Testis (tissue), 2 donors: ENCODE data around the gene SIVA1.

Experiments used
- POLR2A ChIP-seq: fragments of 450-650 bp; IDR thresholded peaks from one replicate; pipeline ENCODE4 v1.6.1; 2017; ENCODE audit warnings: antibody characterized with exemption, mild to moderate bottlenecking, moderate library complexity
- TF ChIP-seq, protein P1 (sequence below), 3 experiments: fragments of 450-650 bp in 2 of 3; fragments of 200-600 bp in 1 of 3; sonication (generic) in 1 of 3; IDR thresholded peaks; one replicate each; pipeline ENCODE4 v1.5.1; 2016 to 2019; ENCODE audit warnings: antibody characterized with exemption in 3 of 3, mild to moderate bottlenecking in 2 of 3, moderate library complexity in 1 of 3

DNA sequence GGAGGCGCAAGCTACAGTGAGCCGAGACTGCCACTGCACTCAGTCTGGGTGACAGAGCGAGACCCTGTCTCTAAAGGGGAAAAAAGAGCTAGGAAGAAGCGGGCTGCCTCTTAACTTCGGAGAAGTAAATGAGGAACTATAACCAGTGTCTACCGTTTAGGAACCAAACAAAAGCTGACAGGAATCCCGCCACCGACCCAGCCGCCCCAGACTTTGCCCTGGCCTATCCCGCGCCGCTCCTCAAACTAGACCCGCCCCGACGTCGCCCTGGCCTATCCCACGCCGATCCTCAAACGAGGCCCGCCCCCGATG is 568 bp upstream of the SIVA1 start:
- TF ChIP-seq, protein P1, sequence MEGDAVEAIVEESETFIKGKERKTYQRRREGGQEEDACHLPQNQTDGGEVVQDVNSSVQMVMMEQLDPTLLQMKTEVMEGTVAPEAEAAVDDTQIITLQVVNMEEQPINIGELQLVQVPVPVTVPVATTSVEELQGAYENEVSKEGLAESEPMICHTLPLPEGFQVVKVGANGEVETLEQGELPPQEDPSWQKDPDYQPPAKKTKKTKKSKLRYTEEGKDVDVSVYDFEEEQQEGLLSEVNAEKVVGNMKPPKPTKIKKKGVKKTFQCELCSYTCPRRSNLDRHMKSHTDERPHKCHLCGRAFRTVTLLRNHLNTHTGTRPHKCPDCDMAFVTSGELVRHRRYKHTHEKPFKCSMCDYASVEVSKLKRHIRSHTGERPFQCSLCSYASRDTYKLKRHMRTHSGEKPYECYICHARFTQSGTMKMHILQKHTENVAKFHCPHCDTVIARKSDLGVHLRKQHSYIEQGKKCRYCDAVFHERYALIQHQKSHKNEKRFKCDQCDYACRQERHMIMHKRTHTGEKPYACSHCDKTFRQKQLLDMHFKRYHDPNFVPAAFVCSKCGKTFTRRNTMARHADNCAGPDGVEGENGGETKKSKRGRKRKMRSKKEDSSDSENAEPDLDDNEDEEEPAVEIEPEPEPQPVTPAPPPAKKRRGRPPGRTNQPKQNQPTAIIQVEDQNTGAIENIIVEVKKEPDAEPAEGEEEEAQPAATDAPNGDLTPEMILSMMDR (IDR thresholded peaks at IDR 0.05) = no peak
- no peak for TF ChIP-seq POLR2A
